ENCODE measurements around the gene NECAB2.

- TF ChIP-seq CTCF (optimal IDR thresholded peaks at IDR 0.05 in 1 of 3, IDR thresholded peaks at IDR 0.05 in 1 of 3, conservative IDR thresholded peaks at IDR 0.05 in 1 of 3; ENCODE audit: extremely low read depth in 1 of 3, insufficient read depth in 2 of 3, low read length in 3 of 3) = no peak
- no peak for TF ChIP-seq EZH2 (IDR thresholded peaks at IDR 0.05; ENCODE audit: low read length)
Measured at GRCh38 chr16:83963277-83964119, 4.5 kb upstream of the NECAB2 start.

Data from keratinocyte (primary cell).